Measurements from ENCODE around the gene CNR2.
"Not testable (repeated sequence)": the region's sequence is repeated elsewhere in the genome, so short reads cannot be mapped to it uniquely, and the experiment has no call there.

Gene CNR2

DNA sequence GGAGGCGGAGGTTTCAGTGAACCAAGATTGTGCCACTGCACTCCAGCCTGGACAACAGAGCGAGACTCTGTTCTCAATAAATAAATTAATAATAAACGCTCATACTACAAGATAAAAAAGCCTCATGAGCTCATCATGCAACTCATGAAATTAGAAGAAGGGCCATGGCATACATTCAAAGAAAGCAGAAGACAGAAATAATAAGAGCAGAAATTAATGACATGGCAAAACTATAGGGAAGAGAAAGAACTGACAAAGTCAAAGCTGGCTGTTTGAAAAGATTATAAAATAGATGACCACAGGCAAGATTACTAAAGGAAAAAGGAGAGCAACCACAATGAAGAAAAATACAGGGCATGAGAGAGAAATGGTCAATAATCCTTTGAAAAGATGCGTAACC, 30.4 kb downstream of the CNR2 start:
- DNase-seq (ENCODE audit: low spot score): no peak

DNA sequence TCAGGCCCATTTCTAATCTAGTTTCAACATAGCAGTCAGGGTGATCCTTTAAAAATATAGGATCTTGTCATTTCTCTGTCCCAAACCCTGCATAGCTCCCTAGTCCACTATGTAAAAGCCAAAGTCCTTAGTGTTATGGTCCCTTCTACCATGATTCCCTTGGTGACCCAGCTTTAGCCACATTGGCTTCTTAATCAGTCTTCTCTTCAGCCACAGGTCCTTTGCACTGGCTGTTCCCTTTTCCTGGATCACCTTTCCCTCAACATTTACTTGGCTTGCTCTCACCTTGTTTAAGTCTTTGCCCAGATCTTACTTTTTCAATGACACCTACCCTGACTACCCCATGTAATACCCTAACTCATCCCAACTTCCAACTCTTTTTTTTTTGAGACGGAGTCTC, 33.4 kb downstream of the CNR2 start:
- no peak for DNase-seq (ENCODE audit: low spot score)

- DNase-seq (ENCODE audit: low spot score): no peak
Measured at GRCh38 chr1:23878668-23879067, 34.5 kb downstream of the CNR2 start.

GRCh38 chr1:23875382-23875781, 37.8 kb downstream of the CNR2 start:
- DNase-seq (ENCODE audit: low spot score): no peak

GRCh38 chr1:23872421-23872820, 40.7 kb downstream of the CNR2 start:
- DNase-seq (ENCODE audit: low spot score): no peak

DNA sequence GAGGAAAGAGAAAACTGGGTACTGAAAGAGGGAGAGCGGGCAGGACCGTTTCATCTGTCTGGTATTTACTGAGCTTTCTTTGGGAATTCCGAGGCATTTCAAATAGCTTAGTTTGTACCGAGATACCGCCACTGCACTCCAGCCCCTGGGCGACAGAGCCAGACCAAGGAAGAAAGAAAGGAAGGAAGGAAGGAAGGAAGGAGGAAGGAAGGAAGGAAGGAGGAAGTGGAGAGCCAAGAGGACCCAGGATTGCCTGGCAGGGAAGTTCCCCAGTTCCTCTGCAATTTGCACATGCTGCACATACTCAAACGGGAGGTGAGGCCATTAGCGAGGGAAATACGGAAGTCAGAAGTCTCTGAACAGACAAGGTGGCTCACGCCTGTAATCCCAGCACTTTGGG, 44.1 kb downstream of the CNR2 start:
- DNase-seq (ENCODE audit: low spot score): no peak

DNA sequence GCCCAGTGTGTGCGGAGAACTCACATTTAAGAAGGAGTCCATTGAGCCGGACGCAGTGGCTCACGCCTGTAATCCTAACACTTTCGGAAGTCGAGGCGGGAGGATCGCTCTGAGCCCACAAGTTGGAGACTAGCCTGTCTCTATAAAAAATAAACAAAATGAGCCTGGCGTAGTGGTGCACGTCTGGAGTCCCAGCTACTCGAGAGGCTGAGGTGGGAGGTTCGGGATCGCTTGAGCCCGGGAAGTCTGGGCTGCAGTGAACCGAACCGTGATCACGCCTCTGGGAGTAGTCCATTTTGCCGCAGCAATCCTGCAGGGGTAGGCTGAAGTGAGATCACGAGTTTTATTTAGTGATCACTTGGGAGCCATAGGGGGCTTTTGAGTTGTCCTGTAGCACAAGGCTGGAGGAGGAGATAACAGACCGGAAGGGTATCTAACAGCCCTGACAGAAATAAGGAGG, 44.6 kb downstream of the CNR2 start:
- DNase-seq (ENCODE audit: low spot score): peak; percentile 22

DNA sequence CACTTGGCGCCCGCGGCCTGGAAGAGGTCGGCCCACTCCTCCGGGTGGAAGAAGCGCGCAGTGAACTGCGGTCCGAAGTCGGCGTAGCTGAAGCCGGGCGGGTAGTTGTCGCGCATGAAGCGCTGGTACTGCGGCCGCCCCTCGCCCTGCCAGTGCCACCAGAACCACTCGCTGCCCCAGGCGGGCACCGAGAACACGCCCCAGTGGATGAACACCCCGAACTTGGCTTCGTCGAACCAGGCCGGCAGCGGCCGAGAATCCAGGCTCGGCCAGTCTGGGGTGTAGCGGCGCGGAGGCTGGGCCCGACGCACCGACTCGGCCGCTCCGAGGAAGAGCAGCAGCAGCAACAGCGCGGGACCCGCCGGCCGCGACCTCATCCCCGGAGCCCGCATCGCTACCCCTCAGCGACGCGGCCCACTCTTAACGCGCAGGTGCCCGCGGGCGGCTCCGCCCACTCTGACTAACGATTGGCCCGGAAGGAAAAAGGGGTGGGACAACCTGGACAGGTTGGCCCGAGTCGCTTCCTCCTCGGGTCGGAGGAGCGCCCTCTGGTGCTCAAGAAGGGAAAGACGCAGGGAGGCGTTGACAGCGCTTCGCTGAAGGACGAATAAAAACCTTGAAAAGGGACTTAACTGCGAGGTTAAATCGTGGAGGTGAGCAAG, 45.1 kb downstream of the CNR2 start, which contains the start of gene FUCA1:
TSS of gene FUCA1 (minus strand) at position 396 of the 662 bp plus-strand sequence. CDS start at position 392, 4 bp downstream.
- peak; percentile 94 for DNase-seq (ENCODE audit: low spot score)

DNA sequence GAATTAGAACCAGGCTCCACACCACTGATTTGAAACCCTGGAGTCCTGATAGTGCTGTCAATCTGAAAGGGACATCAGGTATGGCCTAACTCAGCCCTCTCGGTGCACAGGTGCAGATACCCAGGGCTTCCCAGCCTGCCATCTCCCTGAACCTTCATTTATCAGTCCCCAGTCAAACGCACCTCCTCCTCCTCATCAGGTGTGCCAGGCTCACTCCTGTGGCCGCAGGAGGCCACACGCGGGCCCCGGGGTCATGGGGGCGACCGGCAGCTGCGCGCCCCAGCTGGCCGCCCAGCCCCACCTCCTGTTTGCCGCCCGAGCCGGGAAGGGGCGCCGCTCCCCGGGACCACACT, 45.6 kb downstream of the CNR2 start:
- no peak for DNase-seq (ENCODE audit: low spot score)

- DNase-seq (ENCODE audit: low spot score): peak; percentile 34
Measured at GRCh38 chr1:23865543-23865930, 47.6 kb downstream of the CNR2 start.

DNA sequence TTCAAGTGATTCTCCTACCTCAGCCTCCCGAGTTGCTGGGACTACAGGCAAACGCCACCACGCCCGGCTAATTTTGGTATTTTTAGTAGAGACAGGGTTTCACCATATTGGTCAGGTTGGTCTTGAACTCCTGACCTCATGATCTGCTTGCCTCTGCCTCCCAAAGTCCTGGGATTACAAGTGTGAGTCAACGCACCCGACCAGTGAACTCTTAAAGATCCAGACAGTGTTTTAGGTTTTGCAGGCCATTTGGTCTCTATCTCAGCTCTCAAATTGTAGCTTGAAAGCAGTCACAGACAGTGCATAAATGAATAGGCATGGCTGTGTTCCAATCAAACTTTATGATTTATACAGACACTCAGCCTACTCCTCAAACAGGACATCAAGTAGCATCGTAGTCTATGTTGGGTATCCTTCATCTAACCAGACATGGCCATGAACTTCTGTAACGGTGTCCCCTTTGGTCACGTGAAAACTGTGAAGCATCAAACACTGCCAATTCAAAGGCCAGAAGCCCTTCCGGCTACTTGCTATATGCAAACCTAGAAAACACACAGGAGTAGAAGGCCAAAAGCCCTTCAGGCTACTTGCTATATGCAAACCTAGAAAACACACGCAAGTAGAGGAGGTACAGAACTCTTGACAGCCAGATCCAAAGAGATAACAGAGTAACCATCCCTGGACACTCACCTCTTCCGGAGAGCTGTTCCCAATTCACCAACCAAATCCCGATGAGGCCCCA, 48.2 kb downstream of the CNR2 start:
- DNase-seq (ENCODE audit: low spot score): no peak

DNA sequence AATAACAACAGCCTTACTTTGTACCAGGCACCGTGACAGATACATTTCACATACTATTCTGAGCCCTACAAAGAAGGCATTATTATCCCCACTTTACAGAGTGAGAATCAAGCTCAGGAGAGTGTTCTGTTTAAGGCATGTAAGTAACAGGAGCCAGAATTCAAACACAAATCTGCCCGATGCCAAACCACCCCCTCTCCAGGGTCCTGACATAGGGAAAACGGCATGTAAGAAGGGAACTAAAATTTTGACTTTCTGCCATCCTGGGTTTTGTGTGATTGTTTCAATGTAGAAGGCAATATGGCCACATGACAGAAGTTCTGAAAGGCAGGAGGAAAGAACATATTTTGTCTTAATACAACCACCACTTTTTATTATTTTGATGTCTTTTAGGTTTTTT, 50.5 kb downstream of the CNR2 start:
- no peak for DNase-seq (ENCODE audit: low spot score)

DNA sequence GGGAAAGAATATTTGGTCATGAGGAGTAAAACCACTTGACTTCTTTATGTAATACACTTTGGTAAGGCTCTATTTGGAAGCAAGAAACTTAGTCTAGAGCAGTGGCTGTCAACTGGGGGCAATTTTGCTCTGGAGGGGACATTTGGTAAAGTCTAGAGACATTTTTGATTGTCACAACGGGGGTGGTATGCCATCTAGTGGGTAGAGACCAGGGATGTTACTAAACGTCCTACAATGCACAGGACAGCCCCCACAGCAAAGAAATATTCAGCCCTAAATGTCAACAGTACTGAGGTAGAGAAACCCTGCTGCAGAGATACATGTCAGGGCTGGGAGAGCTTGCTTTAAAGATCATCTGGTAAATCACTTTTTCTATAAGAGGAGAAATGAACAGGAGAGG, 58.6 kb downstream of the CNR2 start:
- no peak for DNase-seq (ENCODE audit: low spot score)

GRCh38 chr1:23853124-23853523, 60.0 kb downstream of the CNR2 start:
- not testable (repeated sequence) for DNase-seq (ENCODE audit: low spot score)

DNA sequence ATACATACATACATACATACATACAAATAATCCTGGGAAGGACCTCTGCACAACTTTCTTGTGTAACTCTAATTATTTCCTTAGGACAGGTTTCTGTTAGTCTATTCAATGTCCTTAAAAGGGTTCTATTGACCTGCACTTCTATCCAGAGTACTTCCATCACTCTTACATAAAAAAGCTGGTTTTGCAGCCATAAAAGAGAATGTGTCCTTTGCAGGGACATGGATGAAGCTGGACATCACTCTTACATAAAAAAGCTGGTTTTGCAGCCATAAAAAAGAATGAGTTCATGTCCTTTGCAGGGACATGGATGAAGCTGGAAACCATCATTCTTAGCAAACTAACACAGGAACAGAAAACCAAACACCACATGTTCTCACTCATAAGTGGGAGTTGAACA, 61.8 kb downstream of the CNR2 start:
- DNase-seq (ENCODE audit: low spot score): not testable (repeated sequence)

- no peak for DNase-seq (ENCODE audit: low spot score)
Measured at GRCh38 chr1:23848673-23849616, 64.2 kb downstream of the CNR2 start.

- not testable (repeated sequence) for DNase-seq (ENCODE audit: low spot score)
Measured at GRCh38 chr1:23847482-23848095, 65.6 kb downstream of the CNR2 start.

- DNase-seq (ENCODE audit: low spot score): no peak
Measured at GRCh38 chr1:23845163-23845562, 68.0 kb downstream of the CNR2 start.

GRCh38 chr1:23843644-23844043, 69.5 kb downstream of the CNR2 start:
- DNase-seq (ENCODE audit: low spot score): no peak

GRCh38 chr1:23838401-23838866, 74.7 kb downstream of the CNR2 start:
- DNase-seq (ENCODE audit: low spot score): peak; percentile 68

DNA sequence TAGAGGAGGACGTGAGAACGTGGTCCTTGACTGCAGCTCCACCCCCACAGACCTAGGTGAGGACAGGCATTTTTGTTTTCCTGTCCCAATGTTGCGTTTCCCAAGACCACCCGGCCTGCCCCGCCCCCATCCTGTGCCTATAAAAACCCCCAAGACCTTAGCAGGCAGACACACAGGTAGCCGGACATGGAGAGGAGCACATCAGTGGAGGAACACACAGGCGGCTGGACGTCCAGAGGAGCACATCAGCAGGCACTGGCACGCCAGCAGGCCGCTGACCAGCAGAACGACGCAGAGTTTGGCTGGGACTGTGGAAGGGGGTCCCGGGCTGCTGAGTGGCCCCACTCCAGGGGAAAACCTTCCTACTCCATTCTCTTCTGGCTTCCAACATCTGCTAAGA, 75.3 kb downstream of the CNR2 start:
- no peak for DNase-seq (ENCODE audit: low spot score)

DNA sequence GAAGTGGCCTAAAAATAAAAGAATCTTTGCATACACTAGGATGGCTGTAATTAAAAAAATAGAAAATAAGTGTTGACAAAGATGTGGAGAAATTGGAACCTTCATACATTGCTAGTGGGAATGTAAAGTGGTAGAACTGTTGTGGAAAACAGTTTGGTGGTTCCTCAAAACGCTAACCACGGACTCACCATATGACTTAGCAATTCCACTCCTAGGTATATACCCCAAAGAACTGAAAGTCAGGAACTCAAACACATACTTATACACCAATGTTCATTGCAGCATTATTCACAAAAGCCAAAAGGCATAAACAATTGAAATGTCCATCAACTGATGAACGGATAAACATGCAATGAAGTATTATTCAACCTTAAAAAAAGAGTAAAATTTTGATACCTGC, 77.1 kb downstream of the CNR2 start:
- DNase-seq (ENCODE audit: low spot score): no peak

Measured in AG08395 (cell line).